Loucy (cell line): Measurements from ENCODE around the gene MFN2.

Experiments used
- H2AFZ ChIP-seq: fragments of 200-600 bp; sonication (generic); 2 replicates; pipeline ENCODE4 v1.6.0; 2016; ENCODE audit warnings: antibody characterized with exemption, mild to moderate bottlenecking, low read length, moderate library complexity
- H3F3A ChIP-seq: fragments of 200-600 bp; 2 replicates; pipeline ENCODE4 v1.6.0; 2016; ENCODE audit warnings: antibody characterized with exemption, low read depth, mild to moderate bottlenecking
- H3K27me3 ChIP-seq: fragments of 200-600 bp; sonication (generic); 2 replicates; pipeline ENCODE4 v1.6.1; 2014; ENCODE audit warnings: low read length, mild to moderate bottlenecking; ENCODE audit not compliant: insufficient read depth, poor library complexity, severe bottlenecking
- H3K36me3 ChIP-seq: fragments of 200-600 bp; sonication (generic); 2 replicates; pipeline ENCODE4 v1.6.1; 2016; ENCODE audit warnings: low read length; ENCODE audit not compliant: insufficient read depth
- H3K4me1 ChIP-seq: fragments of 200-600 bp; sonication (generic); 2 replicates; pipeline ENCODE4 v1.5.1; 2014; ENCODE audit warnings: low read length, mild to moderate bottlenecking; ENCODE audit not compliant: insufficient read depth, poor library complexity, severe bottlenecking
- H3K4me2 ChIP-seq: fragments of 200-600 bp; sonication (generic); 2 replicates; pipeline ENCODE4 v1.6.0; 2014; ENCODE audit warnings: antibody characterized with exemption, low read length, low read depth, mild to moderate bottlenecking; ENCODE audit not compliant: poor library complexity, severe bottlenecking
- H3K4me3 ChIP-seq: fragments of 200-600 bp; sonication (generic); 2 replicates; pipeline ENCODE4 v1.5.1; 2014; ENCODE audit warnings: low read length, mild to moderate bottlenecking, mixed read lengths; ENCODE audit not compliant: poor library complexity, severe bottlenecking
- H3K79me2 ChIP-seq: fragments of 200-600 bp; sonication (generic); 2 replicates; pipeline ENCODE4 v1.6.1; 2014; ENCODE audit warnings: low read length; ENCODE audit not compliant: insufficient read depth
- H3K9ac ChIP-seq: fragments of 200-600 bp; sonication (generic); 2 replicates; pipeline ENCODE4 v1.6.0; 2014; ENCODE audit warnings: mild to moderate bottlenecking, low read depth, low read length, moderate library complexity; ENCODE audit not compliant: poor library complexity, severe bottlenecking
- H3K9me2 ChIP-seq: fragments of 200-600 bp; sonication (generic); replicated peaks from 2 replicates; pipeline ENCODE4 v1.6.1; 2016; ENCODE audit warnings: low read depth, low read length, mixed read lengths
- H3K9me3 ChIP-seq: fragments of 200-600 bp; sonication (generic); 2 replicates; pipeline ENCODE4 v1.6.1; 2014; ENCODE audit warnings: mild to moderate bottlenecking, antibody characterized with exemption, low read length, low read depth; ENCODE audit not compliant: insufficient read depth
- H4K20me1 ChIP-seq: fragments of 200-600 bp; sonication (generic); 2 replicates; pipeline ENCODE4 v1.6.0; 2014; ENCODE audit warnings: antibody characterized with exemption, low read length, mild to moderate bottlenecking; ENCODE audit not compliant: insufficient read depth, poor library complexity, severe bottlenecking
- CTCF ChIP-seq: fragments of 200-600 bp; sonication (generic); conservative IDR thresholded peaks from 2 replicates; pipeline ENCODE4 v1.5.1; 2014; ENCODE audit warnings: mild to moderate bottlenecking, antibody characterized with exemption, low read length
- EZH2phosphoT487 ChIP-seq: fragments of 200-600 bp; IDR thresholded peaks from 2 replicates; pipeline ENCODE4 v1.6.1; 2018; ENCODE audit warnings: antibody characterized with exemption, mild to moderate bottlenecking, moderate library complexity, borderline replicate concordance

The MFN2 gene

GRCh38 chr1:11946647-11947046 lies 33.6 kb upstream of the MFN2 start:
- Histone ChIP-seq H3K9me2 (no peaks in the 10 kb centered on the region), H3K9me3 (no peaks in the 10 kb centered on the region), H3K9ac (no peak overlapping the region), H3K79me2 (no peaks in the 10 kb centered on the region), H3K36me3 (no peaks in the 10 kb centered on the region), H3K4me1 (peaks cover 3% of the 10 kb centered on the region), H4K20me1 (no peaks in the 10 kb centered on the region), H3F3A (no peaks in the 10 kb centered on the region), H2AFZ (no peak overlapping the region), H3K4me3 (no peak overlapping the region), H3K27me3 (no peaks in the 10 kb centered on the region), H3K4me2 (no peak overlapping the region)
- TF ChIP-seq CTCF, result no peak
- TF ChIP-seq EZH2phosphoT487, result no peak

- Histone ChIP-seq H3K4me2 (no peak overlapping the region), H3K9me3 (no peaks in the 10 kb centered on the region), H3K27me3 (no peaks in the 10 kb centered on the region), H4K20me1 (no peaks in the 10 kb centered on the region), H3K4me3 (no peak overlapping the region), H2AFZ (no peak overlapping the region), H3F3A (no peaks in the 10 kb centered on the region), H3K9me2 (no peaks in the 10 kb centered on the region), H3K79me2 (no peaks in the 10 kb centered on the region), H3K9ac (no peak overlapping the region), H3K36me3 (no peaks in the 10 kb centered on the region), H3K4me1 (peaks cover 3% of the 10 kb centered on the region)
- no peak for TF ChIP-seq CTCF
- TF ChIP-seq EZH2phosphoT487, result no peak
Observed at GRCh38 chr1:11948822-11949458, 31.3 kb upstream of the MFN2 start.

- Histone ChIP-seq H3F3A (no peaks in the 10 kb centered on the region), H2AFZ (no peak overlapping the region), H3K4me3 (no peak overlapping the region), H4K20me1 (no peaks in the 10 kb centered on the region), H3K9me2 (no peaks in the 10 kb centered on the region), H3K9me3 (no peaks in the 10 kb centered on the region), H3K36me3 (no peaks in the 10 kb centered on the region), H3K79me2 (no peaks in the 10 kb centered on the region), H3K4me2 (no peak overlapping the region), H3K27me3 (no peaks in the 10 kb centered on the region), H3K9ac (no peak overlapping the region), H3K4me1 (no peaks in the 10 kb centered on the region)
- TF ChIP-seq CTCF, result no peak
- no peak for TF ChIP-seq EZH2phosphoT487
Observed at GRCh38 chr1:11951901-11952300, 28.3 kb upstream of the MFN2 start.
